GM18873 (cell line): ENCODE data around the gene CNTF.
A peak's percentile ranks its signal among the peaks of the same experiment; 100 is the strongest.
"Not testable (repeated sequence)": the region's sequence is repeated elsewhere in the genome, so short reads cannot be mapped to it uniquely, and the experiment has no call there.

Experiments
- ATAC-seq: cut with Tn5 transposase; IDR thresholded peaks from one replicate; pipeline ENCODE4 v1.9.1; 2021; ENCODE audit warnings: mild to moderate bottlenecking, moderate library complexity, moderate number of reproducible peaks; ENCODE audit not compliant: unreplicated experiment, low FRiP score

CNTF gene, protein sequence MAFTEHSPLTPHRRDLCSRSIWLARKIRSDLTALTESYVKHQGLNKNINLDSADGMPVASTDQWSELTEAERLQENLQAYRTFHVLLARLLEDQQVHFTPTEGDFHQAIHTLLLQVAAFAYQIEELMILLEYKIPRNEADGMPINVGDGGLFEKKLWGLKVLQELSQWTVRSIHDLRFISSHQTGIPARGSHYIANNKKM

DNA sequence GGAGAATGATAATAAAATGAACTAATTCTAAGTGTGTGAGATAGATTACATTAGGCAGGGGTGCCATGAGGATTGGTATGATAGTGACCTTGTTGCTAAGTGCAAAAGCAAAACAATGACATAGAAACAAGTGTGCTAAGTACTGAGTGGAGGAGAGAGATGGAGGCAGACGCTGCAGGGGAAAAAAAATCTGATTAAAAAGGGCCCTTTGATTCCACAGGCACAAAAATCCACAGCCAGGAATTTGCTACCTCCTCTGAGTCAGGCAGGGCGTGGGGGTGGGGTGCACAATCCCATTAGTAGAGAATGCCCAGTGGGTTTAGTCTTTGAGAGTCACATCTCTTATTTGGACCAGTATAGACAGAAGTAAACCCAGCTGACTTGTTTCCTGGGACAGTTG is at the start of gene CNTF:
CNTF (plus strand) TSS at position 322 of the 400 bp plus-strand sequence. CDS start 88 bp downstream, outside the sequence.
- ATAC-seq, result no peak

DNA sequence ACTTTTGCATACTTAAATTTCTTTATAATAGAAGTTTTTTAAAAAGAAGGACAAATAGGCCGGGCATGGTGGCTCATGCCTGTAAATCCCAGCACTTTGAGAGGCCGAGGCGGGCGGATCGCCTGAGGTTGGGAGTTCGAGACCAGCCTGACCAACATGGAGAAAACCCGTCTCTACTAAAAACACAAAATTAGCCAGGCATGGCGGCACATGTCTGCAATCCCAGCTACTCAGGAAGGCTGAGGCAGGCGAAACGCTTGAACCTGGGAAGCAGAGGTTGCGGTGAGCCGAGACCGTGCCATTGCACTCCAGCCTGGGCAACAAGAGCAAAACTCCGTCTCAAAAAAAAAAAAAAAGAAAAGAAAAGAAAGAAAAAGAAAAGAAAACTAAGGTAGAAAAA is 49.6 kb upstream of the CNTF start:
- ATAC-seq, result not testable (repeated sequence)

DNA sequence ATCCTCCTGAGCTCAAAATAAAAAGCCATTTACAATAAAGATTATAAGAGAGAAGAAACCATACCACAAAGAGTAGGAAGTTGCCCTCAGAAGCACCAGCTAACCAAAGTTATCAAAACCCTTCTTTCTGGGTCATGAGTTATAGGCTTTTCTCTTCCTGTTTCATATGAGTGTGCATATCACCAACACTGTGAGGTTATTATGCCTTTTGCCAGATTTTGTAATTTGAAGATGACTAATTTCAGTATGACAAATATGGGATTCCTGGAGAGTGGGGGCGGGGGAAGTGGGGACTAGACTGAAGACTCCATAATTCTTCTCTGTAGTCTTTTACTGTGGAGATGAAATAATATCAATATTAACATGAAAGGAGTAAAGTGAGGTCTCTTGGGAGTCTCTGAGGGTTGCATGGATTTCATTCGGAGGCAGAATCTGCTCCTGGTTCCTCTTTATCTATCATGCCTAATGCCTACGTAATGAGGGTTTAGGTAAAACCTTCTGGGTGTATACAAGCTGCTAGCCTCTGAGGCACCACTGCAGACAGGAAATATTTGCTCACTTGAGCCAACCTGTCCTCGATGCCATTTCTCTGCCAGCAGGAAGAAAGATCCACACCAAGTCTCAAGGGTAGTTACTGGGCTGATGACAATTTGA is 48.9 kb upstream of the CNTF start:
- no peak for ATAC-seq

DNA sequence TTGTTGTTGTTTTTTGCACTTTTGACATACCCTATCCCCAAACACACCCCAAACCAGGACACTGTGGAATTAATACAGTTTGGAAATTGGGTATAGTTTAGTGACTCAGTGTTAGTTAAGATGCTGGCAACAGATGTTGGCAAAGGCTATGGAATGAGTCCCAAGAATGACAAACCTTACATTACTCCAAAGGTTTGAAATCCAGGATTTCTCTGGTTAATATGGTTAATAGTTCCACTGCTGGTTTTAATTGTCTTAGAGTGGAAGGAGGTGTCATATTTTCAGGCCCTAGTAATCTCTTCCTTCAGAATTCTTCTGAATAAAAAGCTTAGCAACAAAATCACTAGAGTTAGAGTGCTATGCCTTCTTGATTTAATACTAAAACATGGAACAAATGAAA is 47.6 kb upstream of the CNTF start:
- no peak for ATAC-seq

DNA sequence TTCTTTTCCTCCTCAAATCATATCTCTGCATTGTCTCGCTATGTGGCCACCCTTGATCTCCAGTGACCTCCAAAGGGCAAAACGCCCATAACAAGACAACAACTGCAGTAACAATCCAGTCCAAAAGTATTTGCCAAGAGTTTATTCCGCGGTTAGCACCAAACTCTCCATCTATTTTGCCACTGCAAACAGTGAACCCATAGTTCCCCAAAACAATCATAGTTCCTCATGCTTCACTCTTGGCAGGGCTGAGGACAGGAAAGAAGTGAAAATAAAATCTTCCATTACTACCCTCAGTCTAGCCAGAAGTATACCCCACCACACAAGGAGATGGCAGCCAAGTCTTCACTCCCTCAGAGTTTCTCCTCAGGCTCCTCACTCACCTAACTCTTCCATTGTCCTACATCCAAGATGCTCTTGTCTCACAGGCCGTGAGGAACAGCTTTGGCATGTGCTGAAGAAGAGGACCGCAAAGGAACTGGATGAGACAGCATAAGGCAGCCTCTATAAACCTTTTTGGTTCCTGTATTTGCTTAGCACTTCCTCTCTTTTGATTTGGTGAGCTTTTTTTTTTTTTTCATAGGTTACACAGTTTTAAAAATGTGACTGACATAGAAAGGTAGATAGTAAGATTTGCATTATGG is 47.0 kb upstream of the CNTF start, which contains the start of gene LPXN:
LPXN (minus strand) TSS at position 480 of the 644 bp plus-strand sequence; CDS start at position 396, 84 bp downstream.
- no peak for ATAC-seq

DNA sequence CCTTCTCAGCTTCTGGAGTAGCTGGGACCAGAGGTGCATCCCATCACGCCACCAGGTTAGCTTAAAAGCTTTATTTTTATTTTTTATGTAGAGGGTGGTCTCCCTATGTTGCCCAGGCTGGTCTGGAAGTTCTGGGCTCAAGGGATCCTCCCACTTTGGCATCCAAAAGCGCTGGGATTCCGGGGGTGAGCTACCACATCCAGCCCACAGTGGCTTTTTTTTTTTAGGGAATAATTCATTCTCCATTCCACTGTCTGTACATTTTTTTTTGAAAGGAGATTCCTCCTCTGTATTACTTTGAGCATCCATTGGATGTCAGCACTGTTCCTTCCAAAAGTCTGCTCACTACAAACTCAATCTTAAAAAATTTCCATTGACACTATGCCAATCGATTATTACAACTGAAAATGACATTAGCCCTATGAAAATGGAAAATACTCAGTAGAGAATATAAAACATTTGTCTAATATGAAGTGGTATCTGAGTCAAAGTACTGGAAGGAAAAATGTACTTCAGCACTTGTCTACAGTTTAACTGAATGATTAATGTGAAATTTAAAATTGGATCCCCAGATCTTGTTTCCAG is 45.5 kb upstream of the CNTF start:
- ATAC-seq, result no peak

DNA sequence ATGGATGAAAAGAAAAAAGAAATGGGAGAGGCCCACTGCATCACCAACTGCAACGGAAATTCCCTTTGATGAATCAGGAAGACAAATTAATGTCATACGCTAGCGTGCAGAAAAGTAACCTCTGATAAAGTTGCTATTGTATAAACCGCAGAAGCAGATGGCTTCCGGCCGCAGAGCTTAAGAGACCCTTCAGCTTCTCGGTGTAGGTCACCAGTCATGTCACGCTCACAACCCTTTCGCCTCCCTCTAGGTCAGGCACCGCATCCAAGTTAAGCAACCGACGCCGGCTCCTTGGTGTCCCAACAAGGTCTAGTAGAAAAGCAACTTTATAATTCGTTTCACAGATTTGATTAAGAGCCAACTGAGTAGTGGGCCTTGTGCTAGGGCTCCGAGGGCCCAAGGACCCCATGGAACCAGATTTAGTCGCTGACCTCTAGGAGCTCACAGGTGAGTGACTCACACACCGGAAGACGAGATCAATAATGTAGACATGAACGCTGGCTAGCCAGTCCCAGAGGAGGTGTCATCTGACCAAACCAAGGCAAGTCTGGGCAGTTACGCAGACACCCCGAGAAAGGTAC is 44.8 kb upstream of the CNTF start:
- ATAC-seq, result peak; percentile 45

DNA sequence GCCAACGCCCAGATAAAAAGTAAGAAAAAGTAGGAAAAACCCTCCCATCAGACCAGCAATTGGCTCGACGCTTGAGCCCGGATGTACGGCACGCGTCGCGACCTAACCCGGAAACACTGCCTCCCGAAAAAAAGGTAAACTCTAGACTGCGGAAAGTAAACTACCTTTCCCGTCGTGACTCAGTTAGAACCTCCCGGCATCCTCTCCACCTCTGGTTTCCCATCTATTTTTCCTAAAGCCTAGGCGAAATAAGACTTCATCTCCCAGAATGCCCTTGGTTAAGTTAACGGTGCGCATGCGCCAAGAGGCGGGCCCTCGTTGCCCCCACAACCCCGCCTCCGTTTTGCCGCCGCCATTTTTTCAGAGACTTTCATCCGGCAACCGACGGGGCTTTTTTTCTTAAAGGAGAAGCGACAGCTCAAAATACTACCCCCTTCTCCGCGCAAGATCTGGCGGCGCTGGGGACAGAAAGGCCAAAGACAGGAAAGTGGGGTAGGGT is 44.3 kb upstream of the CNTF start:
- no peak for ATAC-seq

DNA sequence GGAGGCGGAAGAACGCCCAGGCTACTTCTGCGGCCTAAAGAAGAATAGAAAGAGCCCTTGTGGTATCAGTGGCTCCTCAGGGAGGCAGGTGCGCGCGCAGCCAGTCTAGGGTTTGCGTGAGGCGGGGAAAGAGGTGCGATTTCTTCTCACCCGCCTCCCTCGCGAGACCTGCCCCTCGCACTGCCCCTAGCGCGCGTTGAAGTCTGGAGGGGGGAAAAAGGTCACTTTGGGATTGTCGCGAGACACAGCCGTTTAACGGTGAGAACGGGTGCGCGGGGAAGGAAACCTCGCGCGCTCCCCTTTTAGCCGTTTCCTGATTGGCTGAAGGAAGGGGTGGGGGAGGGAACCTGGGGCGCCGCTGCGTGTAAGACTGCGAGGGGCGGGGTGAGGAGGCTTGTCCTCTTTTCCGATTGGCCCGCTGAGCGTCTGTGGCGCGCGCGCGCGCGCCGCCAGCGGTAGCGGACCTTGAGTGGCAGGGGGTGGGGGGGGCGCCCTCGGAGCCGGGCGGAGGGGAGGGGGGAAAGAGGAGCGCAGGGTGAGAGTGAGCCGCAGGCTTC is 43.8 kb upstream of the CNTF start, which contains the start of gene ZFP91:
ZFP91 (plus strand) TSS at position 429 of the 557 bp plus-strand sequence. CDS start 219 bp downstream, outside the sequence.
- peak; percentile 26 for ATAC-seq

DNA sequence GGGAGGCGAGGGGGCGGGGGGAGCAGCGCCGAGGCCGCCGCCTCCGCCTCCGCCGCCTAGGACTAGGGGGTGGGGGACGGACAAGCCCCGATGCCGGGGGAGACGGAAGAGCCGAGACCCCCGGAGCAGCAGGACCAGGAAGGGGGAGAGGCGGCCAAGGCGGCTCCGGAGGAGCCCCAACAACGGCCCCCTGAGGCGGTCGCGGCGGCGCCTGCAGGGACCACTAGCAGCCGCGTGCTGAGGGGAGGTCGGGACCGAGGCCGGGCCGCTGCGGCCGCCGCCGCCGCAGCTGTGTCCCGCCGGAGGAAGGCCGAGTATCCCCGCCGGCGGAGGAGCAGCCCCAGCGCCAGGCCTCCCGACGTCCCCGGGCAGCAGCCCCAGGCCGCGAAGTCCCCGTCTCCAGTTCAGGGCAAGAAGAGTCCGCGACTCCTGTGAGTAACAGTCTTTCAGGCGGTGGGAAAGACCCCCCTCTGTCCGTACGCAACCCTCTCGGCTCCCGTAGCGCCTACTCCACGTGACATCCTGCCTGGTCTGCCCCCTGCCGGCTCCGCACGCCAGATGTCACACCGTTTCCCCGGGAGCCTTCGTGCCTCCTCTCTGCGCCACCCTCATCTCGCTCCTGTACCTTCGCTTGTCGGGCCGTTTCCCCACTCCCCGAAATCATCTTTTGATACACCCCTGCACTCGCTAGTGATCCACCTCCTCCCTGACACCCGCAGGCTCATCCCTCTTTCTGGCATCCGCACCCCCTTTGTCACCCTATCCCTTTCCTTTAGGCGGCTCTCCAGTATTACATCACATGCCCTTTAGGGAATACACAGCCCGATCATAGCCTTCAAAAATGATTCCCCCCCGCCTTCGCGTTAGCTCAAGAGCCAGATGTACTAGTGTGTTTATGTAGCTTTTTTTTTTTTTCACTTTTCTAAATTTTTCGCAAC is 43.0 kb upstream of the CNTF start:
- ATAC-seq, result peak; percentile 42

DNA sequence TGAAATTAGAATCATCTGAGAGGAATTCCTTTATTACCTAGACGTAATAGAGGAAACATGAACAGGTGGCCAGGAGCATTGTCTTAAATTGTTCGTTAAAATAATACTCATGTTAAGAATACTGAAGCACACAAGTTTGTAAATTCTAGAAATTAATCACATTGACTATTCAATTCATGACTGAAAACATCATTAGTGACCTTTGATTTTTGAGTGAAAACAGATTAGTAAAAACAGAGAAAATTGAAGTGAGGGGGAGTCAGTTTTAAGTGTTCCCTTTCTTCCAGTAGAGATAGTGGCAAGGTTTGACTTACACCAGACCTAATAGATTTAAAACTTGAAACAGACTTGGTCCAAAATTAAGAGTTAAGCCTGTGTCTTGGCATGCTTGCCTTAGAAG is 42.2 kb upstream of the CNTF start:
- ATAC-seq, result no peak

DNA sequence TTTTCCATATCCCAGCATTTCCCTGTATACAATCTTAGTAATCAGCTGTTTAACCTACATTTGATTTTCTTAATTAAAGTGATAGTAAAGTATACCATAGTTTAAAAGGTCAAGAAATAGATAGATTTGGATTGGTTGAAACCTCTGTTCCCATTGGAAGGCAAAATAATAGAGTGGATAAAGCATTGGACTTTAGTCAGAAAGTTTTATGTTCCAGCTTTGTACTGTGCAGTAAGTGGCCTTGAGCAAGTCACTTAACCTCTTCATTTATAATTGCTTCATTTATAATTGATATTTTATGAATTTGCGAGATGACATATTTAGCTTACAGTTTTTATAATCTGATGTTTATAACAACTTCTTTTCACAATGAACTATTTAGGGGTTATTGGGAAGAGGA is 40.0 kb upstream of the CNTF start:
- no peak for ATAC-seq

DNA sequence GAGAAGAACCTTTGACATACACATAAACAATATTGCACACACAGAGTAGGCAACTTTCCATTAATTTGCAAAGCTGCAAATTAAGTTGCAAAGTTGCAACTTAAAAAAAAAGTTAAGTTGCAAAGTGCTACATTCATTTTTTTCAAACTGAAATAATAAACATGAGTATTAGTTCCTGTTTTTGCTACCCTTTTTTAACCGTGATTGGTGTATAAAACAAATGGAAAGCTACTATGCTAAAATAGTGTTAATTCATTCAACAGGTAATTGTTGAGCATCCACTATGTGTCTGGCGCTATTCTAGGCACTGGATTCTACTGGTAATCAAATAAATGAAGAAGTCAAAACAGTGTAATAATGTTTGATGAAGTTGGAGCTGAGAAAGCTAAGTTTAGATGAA is 35.5 kb upstream of the CNTF start:
- no peak for ATAC-seq

DNA sequence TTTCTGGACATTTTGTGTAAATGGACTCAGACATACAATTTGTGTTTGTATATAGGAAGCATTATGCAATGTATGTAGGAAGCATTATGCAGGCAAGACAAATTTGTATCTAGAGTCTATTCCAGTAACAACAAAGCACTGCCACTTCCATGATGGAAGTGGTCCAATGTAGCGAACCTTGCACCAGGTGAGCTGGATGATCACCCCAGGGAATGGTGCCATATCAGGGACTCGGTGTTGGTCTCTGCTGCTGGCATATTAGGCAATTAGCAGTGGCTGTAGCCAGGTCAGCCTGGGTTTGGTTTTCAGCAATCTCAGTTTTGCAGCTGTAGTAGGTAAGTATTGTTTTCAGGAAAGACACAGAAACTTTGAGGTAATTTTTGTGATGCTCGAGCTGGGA is 30.8 kb upstream of the CNTF start:
- no peak for ATAC-seq

DNA sequence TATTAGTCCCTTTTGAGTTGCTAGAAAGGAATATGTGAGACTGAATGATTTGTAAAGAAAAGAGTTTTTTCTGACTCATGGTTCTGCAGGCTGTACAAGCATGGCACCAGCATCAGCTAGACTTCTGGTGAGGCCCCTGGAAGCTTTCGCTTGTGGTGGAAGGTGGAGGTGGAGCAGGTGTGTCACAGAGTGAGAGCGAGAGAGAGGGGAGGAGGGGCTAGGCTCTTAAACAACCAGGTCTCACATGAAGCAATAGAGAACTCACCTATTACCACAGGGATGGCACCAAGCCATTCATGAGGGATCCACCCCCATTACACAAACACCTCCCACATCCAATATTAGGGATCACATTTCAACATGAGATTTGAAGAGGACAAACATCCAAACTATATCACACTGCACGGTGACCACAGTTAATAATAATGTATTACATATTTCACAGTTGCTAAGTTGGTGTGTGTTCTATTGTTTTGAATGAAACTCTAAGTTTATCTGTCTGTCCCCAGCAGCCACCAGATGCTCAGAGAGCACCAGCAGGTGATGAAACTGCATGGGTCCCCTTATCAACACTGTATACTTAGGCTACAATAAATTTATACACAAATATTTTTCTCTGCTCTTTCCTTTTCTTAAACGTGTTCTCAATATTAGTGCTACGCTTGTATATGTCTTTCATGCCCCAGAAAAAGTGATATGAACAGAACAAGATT is 29.5 kb upstream of the CNTF start:
- no peak for ATAC-seq

DNA sequence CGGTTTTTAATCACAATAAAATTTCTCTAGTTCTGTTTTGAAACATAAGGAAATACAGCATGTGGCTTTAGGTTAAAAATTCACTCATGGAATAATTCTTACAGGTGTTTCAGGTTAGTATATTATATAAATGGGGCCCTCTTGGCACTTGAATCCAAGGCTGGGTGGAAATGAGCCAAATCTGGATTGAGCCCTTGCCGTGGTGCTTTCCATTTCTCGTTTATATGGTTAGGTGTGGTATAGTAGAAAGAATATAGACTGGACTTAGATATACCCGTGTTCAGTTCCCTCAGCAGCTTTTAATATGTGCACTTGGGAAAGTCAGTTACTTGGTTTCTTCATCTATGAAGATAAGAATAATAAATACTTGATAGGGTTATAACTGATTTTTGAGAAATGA is 27.6 kb upstream of the CNTF start:
- ATAC-seq, result no peak

DNA sequence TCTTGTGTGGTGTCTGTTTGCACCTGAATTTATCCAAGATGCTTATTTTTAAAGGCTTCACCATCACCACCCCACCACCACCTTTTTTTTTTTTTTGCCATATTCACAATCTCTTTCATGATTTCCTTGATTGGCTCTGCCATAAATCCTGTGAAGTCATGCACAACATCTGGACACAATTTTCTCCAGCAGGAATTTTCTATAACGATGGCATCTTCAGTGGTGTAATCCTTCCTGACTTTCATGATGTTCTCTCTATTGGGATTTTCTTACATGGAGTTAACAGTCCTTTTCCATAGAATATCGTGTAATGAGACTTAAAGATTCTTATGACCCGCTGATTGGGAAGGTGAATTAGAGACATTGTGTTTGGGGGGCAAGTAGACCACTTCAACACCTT is 25.8 kb upstream of the CNTF start:
- ATAC-seq, result no peak

DNA sequence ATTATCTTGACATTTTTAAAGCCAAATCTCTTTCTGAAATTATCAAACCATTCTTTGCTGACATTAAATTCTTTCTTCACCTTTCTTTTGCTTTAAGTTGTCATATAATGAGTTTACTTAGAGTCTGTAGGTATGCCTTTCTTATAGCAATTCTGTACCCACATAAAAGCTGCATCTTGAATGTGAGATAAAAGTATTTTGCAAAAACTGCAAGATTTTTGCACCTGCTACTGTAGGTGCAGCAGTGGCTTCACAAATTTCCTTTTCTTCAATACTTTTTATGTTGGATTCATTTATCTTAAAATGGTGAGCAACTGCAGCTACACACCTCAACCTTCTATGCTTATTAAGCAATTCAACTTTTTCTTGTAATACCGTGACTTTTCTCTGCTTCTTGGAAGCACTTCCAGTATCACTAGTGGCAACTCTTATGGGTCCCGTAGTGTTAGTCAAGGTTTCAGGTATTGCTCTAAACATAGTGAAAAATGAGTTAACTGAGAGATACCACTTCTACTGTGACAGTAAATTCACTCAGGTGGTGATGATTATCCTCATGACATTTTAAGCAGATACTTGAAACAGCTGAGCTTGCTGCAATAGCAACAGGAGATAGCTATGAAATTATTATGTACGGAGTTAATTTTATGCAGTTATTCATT is 24.9 kb upstream of the CNTF start:
- ATAC-seq, result no peak
